C4-2B (cell line): ENCODE measurements around the gene PPP1R13L.

ENCODE experiments used
- CTCF ChIP-seq: fragments of 450-650 bp; conservative IDR thresholded peaks from 2 replicates; pipeline ENCODE4 v1.5.1; 2017; ENCODE audit warnings: mild to moderate bottlenecking
- ZFX ChIP-seq: fragments of 450-650 bp; IDR thresholded peaks from 2 replicates; pipeline ENCODE4 v1.6.1; 2017

- TF ChIP-seq CTCF = no peak
- no peak for TF ChIP-seq ZFX
Measured at GRCh38 chr19:45368737-45369340, 36.0 kb downstream of the PPP1R13L start.
